ENCODE data around the gene RFC4. TPM values are rescaled to one million over a fixed set of nuclear protein-coding genes. Genes with fewer than 3 reads are reported as not detected.
"Not testable (repeated sequence)": the region's sequence is repeated elsewhere in the genome, so short reads cannot be mapped to it uniquely, and the experiment has no call there.

RFC4 gene
- total RNA-seq, 1 experiment from 2014 or later: 167 TPM

DNA sequence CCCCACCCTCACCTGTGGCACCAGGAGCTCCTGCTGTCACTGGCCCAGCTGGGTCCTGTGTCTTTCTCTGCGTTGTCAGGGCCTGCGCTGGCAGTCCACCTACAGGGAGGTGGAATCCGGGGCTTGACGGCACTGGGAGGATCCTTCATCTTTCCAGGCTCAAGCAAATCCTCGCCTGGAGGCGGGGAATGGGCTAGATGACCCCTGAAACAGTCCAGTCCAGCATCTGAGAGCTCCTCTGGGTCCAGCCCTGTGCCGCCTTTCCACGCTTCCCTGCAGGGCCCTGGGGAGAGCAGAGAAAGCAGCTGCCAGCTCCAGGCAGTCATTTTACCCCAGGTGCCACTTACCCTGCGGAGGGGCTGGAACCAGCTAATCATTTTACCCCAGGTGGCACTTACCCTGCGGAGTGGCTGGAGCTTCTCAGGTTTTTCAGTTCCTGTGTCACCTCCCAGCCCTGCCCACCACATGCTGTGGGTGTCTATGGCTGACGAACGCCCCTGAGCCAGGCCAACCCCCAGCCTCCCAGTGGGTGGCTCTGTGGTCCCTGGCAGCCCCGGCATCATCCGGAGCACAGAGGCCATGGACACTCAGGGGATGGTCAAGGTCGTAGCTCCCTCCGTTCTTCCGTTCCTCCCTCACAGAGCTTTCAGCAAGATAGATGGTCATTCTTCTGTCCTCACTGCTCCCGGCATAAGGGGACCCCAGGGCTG is 18.3 kb upstream of the RFC4 start:
- no peak for DNase-seq (ENCODE audit: low read depth)

DNA sequence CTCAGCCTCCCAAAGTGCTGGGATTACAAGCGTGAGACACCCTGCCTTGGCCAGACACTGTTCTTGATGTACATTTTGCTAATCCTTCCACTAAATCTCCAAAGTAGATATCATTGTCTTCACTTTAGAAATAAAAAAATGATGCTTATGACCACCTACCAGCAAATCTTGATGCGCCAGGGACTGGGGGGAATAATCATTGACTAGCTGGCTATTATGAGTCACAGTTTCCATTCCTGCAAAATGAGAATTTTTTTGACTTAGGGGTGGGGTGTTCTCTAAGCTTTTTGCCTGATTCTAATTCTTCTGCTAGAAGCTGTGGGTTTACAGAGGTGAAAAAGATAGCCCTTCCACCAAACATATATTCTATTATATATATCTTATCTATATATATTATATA is 17.1 kb upstream of the RFC4 start:
- DNase-seq (ENCODE audit: low read depth): no peak

DNA sequence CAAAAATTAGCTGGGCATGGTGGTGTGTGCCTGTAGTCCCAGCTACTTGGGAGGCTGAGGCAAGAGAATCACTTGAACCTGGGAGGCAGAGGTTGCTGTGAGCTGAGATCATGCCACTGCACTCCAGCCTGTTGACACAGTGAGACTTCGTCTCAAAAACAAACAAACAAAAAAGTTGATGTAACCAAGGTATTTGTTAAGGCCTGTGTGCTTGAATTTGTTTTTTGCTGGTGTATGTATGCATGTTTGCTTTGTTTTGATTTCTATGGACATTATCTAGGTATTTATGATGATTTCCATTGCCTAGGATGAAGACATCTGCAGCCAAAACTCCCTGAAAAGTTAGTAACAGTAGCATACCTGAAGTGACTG is 16.1 kb upstream of the RFC4 start:
- not testable (repeated sequence) for DNase-seq (ENCODE audit: low read depth)

DNA sequence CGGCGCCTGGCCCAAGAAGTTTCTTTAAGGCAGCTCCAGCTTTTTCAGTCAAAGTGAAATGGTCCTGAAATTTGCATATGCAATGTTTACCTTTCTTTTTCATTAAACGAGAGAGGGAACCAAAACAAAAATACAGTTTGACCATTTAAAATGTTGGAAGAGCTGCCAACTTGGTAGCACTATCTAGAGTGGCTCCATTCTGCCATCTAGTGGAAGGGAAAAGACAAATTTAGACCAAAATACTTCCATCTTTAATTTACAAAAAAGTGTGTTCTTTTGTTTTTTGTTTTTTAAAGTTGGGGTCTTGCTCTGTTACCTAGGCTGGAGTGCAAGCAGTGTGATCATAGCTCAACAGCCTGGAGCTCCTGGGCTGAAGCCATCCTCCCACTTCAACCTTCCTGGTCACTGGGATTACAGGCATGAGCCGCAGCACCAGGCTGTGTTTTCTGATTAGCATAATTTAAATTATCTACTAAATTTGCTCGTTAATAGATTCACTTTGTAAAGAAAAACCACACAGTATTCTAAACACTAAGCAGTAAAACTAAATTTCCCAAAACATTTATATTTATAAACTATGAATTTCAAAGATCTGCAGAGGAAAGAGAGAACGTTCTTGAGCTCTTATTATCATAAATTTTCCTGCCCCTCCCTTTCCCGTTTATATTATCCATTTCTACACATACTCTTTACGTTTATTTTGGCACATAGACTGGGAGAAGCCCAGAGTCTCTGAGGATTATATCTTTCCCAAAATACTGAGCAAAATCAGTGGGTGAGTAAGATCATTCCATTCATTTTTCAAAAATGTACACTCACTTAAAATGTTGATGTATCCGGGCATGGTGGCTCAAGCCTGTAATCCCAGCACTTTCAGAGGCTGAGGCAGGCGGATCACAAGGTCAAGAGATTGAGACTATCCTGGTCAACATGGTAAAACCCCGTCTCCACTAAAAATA is 15.4 kb upstream of the RFC4 start:
- peak; percentile 55 for DNase-seq (ENCODE audit: low read depth)

DNA sequence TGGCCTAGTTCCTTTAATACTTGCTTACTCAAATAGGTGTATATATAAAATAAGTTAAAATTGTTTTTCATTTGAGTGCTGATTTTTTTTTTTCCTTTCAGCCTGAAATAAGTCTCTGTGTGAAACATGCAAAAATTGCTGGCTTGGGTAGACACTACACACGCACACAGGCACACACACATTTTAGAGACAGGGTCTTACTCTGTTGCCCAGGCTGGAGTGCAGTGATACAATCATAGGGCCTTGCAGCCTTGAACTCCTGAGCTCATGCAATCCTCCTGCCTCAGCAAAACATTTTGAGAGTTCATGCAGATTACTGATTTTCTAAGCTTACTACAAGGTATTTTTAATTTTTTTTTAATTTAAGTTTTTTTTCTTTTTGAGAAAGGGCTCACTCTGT is 12.7 kb upstream of the RFC4 start:
- no peak for DNase-seq (ENCODE audit: low read depth)

DNA sequence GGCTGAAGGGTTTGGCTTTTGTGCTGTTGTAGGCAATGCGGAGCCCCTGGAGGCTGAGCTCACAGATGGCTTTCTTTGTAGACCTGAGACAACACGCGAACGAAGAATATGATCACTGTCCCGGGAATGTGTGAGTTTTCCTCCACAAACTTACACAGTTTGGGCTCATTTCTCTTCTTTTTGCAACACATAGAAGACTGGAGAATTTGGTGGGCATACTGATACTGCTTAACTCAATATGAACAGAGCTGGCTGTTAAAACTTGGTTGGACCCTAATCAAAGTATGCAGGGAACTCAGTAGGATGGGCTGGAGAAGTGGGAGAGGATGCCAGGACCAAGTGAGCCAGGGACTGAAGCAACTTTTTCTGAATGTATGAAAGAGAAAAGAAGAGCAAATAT is 12.2 kb upstream of the RFC4 start:
- DNase-seq (ENCODE audit: low read depth): no peak

DNA sequence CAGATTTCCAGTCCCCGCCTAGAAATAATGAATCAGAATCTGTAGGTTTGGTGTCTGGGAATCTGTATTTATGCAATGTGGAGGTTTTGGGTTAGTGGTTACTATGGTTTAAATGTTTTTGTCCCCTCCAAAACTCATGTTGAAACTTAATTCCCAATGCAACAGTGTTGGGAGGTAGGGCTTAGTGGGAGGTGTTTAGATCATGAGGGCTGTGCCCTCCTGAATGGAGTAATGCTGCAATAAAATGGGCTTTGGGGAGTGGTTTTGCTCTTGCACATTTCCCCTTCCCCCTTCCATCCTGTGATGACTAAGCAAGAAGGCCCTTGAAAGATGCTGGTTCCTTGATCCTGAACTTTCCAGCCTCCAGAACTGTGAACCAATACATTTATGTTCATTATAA is 9.2 kb upstream of the RFC4 start:
- DNase-seq (ENCODE audit: low read depth): peak; percentile 79

DNA sequence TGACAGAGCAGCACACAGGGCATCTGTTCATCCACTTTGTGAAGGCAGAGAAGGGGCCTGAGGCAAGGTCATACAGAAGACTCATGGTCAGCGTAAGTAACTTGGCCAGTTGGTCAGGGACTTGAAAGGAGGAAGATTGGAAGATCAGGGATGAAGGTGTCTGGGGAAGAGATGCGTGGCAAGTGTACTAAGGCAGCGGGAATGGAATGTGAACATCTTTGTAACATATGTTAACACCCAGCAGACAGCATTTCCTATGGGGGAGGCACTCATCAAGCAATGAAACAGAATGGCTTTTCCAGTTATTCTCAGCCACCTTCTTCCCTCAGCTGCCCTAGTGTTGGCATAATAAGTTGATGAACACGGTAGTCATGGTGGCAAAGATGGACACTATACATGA is 7.8 kb upstream of the RFC4 start:
- DNase-seq (ENCODE audit: low read depth): no peak

DNA sequence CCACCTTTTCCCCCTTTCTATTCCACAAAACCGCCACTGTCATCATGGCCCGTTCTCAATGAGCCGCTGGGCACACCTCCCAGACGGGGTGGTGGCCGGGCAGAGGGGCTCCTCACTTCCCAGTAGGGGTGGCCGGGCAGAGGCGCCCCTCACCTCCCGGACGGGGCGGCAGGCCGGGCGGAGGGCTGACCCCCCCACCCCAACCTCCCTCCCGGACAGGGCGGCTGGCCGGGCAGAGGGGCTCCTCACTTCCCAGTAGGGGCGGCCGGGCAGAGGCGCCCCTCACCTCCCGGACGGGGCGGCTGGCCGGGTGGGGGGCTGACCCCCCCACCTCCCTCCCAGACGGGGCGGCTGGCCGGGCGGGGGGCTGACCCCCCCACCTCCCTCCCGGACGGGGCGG is 5.0 kb upstream of the RFC4 start:
- not testable (repeated sequence) for DNase-seq (ENCODE audit: low read depth)

DNA sequence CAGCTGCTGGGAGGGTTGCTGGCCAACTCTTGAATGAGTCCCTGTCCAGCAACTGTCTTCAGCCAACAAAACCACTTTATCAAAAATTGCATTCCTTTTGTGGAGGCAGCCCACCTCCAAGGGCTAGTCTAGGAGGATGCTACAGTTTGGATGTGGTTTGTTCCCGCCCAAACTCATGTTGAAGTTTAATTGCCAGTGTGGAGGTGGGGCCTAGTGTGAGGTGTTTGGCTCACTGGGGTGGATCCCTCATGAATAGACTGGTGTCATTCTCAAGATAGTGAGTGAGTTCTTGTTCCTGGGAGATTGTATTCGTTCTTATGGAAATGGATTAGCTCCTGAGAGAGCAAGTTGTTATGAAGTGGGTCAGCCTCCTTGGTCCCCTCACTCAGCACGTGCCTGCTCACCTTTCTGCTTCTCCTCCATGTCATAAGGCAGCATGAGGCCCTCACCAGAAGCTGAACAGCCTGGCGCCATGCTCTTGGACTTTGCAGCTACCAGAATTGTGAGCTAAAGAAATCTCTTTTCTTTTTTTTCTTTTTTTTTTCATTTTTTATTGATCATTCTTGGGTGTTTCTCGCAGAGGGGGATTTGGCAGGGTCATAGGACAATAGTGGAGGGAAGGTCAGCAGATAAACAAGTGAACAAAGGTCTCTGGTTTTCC is 4.2 kb upstream of the RFC4 start:
- DNase-seq (ENCODE audit: low read depth): no peak

DNA sequence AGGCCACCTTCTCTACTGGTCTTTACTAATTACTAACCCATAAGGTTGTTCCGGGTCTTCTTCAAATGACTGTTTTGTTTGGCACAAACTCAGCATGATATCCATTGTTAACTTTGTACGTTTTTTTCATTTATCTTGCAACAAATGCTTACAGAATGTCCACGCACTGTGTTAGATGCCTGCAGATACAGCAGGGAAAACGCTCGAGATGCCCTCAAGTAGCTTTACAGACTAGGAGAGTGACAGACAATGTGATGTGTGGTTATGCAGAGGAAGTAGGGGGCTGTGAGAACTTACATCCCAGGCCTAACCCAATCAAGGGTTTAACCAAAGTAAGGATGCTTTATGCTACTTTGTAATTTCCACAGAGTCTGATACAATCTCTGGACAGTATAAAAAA is 949 bp upstream of the RFC4 start:
- no peak for DNase-seq (ENCODE audit: low read depth)

DNA sequence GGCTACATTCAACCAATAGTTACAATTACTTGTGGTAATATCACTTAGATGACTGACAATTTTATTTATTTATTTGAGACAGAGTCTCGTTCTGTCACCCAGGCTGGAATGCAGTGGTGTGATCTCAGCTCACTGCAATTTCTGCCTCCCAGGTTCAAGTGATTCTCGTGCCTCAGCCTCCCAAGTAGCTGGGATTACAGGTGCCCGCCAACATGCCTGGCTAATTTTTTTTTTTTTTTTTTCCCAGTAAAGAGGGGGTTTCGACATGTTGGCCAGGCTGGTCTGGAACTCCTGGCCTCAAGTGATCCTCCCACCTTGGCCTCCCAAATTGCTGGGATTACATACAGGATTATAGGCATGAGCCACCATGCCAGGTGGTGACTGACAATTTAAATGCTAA is 2.8 kb downstream of the RFC4 start:
- not testable (repeated sequence) for DNase-seq (ENCODE audit: low read depth)

DNA sequence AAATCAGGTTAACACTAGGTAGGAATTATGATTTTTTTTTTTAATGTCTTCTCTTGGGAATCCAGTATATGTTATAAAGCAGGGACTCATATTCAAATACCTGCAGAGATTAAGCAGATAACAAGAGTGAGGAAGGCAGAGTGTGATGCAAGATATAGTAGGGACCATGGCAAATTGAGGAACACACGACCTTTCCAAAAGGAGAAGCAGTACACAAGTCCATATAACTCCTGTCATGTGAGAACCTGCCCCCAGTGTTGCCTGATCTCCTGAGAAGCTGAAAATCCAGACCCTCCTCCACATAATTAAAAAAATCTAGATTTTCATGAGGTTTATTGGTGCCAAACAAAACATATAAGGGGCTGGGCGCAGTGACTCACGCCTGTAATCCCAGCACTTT is 3.6 kb downstream of the RFC4 start:
- no peak for DNase-seq (ENCODE audit: low read depth)

DNA sequence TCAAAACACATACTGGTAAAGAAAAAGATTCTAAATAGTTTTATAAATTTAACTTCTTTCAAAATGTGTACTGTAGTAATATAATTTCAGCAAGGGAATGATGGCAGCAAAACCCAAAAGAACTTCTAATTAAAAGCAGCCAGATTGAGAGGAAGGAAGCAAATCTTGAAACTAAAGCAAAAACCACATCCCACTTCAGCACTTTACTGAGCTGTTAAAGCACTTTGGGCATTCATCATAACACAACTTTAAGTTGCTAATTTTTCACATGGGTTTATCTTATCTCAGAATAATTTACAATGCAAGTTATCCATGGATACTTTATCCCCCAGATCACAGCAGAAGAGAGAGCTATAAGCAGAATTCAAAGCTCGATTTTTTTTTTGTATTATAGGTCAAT is 6.0 kb downstream of the RFC4 start:
- no peak for DNase-seq (ENCODE audit: low read depth)

DNA sequence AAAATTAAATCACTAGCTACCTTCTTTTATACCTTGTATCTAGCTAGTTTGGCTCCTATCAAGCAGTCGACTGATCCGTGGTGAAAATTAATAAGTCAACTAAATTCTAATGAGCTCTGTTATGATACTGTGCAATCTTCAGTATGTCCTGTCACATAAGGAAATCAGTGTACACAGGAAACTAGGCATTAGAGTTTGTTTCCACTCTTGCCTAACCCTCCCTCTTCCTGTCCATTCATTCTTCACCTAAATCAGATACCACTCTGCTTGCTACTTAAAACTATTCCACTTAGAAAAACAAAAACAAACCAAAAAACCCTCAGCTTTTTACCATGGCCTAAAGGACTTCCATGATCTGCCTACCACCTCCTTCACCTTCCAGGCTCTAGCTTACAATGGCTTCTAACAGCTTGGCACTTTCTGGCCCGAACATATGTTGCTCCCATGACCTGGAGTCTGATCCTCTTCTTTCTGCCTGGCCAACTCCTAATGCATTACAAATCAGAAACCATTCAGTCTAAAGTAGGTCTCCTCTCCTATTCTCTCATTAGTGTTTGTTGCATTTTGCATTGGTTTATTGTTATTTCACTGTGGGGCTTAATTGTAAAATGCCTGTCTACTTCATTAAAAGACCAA is 7.9 kb downstream of the RFC4 start:
- no peak for DNase-seq (ENCODE audit: low read depth)

DNA sequence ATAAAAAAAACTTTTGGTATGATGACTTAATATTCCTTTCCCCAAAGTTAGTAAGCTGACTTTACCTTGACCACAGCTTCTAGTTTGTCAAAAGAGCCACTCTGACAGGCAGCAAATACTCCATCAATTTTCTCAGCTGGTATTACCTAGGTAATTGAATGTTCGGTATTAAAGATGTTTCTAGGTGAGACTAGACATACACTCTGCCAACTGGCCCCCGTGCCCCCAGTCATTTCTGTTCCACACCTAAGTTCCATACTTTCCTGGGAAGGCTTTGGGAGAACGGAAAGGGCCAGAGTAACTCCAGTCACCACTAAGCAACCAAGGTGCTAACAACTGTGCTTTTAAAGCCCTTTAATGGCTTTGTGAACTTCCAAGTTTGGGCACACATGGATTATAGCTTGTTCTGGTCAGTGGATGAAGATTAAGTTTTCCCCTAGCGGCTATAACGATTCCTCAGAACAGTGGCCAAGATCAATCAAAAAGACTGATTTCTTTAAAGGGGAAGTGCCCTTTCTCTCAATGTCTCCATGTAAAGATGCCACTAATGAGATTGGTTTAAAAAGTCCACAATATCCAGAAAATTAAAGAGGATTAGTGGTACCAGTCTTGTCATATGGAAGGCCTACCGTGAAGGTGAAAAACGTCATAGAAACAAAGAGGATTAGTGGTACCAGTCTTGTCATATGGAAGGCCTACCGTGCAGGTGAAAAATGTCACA is 15.9 kb downstream of the RFC4 start:
- DNase-seq (ENCODE audit: low read depth): peak; percentile 51

DNA sequence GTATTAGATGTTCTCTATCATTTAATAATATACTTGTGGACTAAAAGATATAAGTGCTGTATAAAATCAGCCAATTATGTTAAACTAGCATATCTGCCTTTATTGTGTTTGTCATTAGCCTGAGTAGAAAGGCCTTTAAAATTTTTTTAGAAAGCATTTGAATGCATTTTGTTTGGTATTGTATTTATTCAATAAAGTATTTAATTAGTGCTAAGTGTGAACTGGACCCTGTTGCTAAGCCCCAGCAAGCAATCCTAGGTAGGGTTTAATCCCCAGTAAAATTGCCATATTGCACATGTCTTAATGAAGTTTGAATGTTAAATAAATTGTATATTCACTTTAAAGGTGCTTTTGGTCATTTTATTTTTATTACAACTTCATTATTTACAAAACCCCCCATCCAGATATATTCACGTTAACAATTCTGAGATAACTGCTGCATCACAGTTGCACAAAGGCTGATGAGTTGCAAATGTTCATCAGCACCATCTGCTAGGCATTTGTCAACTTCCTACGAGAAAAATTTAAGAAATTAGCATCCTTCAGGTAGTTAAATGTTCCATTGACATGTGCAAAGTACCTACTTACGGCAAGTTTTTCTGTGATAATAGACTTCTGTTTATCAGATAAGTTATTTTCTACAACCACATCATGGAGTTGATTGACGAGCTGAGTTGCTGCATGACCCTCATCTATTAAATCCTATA is 16.6 kb downstream of the RFC4 start:
- no peak for DNase-seq (ENCODE audit: low read depth)

DNA sequence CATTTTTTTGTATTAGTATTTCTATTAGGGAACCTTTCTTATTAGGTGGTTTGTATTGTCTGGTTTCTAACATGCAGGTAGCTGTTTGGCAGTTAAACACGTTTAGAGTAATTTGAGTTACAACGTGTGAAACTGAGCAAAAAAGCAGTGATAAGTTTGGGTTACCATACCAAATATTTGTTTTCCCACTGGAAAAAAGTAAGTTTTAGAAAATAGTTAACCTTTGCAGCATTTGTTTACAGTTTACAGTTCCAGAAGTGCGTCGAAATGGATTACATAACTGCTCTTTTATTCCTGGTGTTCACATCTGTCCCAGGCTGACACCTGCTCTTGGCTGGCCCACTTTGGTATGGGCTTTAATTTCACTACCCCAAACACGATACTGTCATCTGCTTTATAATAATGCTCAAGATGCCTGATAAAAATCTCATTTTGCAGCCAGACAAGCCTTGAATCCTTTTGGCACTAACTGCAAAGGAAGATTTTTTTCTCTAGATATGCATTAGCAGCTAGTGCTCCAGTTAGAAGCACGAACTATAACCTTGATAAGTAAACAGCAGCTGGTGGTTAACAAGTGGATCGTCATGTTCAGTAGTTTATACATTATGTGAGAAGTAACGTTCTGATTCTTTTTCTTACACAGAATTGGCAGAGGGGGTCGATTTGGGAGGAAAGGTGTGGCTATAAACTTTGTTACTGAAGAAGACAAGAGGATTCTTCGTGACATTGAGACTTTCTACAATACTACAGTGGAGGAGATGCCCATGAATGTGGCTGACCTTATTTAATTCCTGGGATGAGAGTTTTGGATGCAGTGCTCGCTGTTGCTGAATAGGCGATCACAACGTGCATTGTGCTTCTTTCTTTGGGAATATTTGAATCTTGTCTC is 17.6 kb downstream of the RFC4 start:
- DNase-seq (ENCODE audit: low read depth): no peak

DNA sequence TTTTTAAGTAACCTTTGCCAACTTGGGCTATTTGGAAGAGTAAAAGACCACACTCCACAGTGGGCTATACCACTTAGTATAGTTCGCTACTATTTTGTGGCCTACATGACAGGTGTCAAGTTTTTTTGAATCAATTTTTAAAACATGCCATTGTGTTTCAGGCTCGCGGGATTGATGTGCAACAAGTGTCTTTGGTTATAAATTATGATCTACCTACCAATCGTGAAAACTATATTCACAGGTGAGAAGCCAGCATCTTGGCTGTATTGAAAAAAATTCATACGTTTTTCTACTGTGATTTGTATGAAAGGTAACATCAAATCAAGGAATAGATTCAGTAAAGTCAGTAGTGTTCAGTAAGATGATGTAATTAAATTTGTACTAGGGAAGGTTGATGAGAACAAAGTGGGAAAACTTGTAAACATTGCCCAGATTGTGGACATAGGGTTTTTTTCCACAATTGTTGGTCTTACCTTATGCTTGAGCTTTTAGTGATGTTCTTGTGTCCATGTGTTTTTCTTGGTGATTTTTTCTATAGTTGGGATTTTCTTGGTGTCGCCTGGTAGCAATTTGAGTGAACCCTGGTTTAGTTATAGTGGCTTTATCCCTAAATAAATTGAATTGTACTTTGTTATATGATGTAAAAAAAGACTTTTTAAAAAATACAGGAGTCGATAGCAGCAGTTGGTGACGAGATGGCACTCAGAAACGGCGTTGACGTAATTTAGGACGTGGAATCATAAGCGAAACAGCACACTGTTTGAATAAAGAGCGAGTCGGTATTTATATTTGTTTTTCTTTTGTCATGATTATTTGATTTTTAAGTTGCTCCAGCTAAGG is 18.4 kb downstream of the RFC4 start:
- no peak for DNase-seq (ENCODE audit: low read depth)

Measured in Daoy (cell line).